ENCODE measurements around the gene PPIB. TPM values are rescaled to one million over a fixed set of nuclear protein-coding genes. Genes with fewer than 3 reads are reported as not detected.

Gene PPIB
- total RNA-seq, 4 donors from 2014 or later, result 110 to 227 (median 214) TPM

DNA sequence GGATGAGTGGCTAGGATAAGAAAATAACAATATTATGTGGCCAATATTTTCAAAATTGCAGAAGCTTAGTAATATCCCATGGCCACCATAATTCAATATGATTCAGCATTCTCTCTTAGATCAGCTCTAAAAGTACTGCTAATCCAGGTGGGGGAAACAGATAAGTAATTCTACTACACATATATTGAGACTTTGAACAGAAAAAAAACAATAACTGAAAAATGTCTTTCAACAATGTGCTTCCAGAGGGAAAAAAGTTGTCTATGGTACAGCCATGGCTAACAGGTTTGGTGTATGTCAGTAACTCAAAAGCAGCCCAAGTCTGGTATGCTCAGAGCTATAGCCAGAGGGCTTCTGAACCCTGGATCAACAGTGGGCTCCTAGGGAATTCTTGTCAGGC lies 42.4 kb upstream of the PPIB start:
- intact Hi-C loops (cut with DNase I), result loop anchor here (10.0 kb wide), 1 partner anchor 150 kb away; the partner anchor contains the start of gene CSNK1G1
- Histone ChIP-seq H3K36me3 (peaks cover 17 to 52% (median 35%) of the 10 kb centered on the region in 4 donors), H3K27me3 (no peaks in the 10 kb centered on the region), H3K4me1 (no peaks in the 10 kb centered on the region), H3K9me3 (no peaks in the 10 kb centered on the region), H3K4me3 (no peak overlapping the region), H3K27ac (replicated peaks in 1 of 4) (no peak overlapping the region)
- no peak for DNase-seq (ENCODE audit: extremely low spot score)
- no peak for TF ChIP-seq CTCF (IDR thresholded peaks at IDR 0.05)
- TF ChIP-seq EP300 (IDR thresholded peaks at IDR 0.05), result no peak
- no peak for TF ChIP-seq POLR2AphosphoS5 (IDR thresholded peaks at IDR 0.05)
- TF ChIP-seq POLR2A (IDR thresholded peaks at IDR 0.05; ENCODE audit: low read depth), result no peak

DNA sequence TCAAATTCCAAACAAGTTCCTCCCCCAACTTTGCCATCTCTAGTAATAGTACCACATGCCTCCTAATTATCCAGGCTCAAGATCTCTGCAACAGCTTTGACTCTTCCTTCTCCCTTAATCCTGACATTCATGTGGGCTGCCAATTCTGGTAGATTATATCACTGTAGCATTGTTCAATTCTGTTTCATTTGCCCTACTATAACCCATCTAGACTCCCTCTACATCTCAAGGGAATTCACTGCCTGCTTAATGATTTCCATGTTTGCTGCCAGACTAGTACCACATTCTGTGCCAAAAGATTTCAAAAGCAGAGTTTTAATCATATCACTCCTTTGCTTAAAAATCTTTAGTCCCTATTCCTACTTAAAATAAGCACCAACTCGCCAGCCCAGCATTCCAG lies 34.6 kb upstream of the PPIB start:
- TF ChIP-seq POLR2A (IDR thresholded peaks at IDR 0.05; ENCODE audit: low read depth), result no peak
- no peak for TF ChIP-seq EP300 (IDR thresholded peaks at IDR 0.05)
- TF ChIP-seq CTCF (IDR thresholded peaks at IDR 0.05), result no peak
- no peak for TF ChIP-seq POLR2AphosphoS5 (IDR thresholded peaks at IDR 0.05)
- no peaks in the 10 kb centered on the region for H3K27me3 ChIP-seq
- peaks cover 0 to 10% (median 0%) of the 10 kb centered on the region in 4 donors for H3K4me1 ChIP-seq
- WGBS, result 69% methylated on average over 1 of the region's 1 CpG
- intact Hi-C loops (cut with DNase I), result no loop called here
- H3K27ac ChIP-seq (replicated peaks in 1 of 4), result no peak overlapping the region
- DNase-seq (ENCODE audit: extremely low spot score), result no peak
- H3K9me3 ChIP-seq, result no peaks in the 10 kb centered on the region
- H3K36me3 ChIP-seq, result peaks cover 22 to 53% (median 26%) of the 10 kb centered on the region in 4 donors
- no peak overlapping the region for H3K4me3 ChIP-seq

DNA sequence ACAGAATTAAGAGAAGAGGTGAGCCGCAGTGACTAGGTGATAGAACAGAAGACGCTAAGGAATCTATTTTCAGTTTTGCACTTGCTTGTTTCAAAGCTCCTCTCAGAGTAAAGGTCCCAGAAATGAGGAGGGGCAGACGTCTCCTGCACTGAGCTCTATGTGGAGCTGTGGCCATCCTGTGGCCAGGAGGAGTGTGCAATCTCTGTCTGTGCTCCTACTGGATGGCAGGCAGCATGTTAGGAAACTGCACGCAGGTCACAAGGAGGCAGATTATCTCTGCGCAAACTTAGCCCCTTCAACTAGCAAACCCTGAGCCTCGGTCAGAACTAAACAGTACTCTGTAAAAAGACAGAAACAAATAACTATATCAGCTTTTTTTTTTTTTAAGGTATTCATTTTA lies 31.1 kb upstream of the PPIB start:
- TF ChIP-seq POLR2AphosphoS5 (IDR thresholded peaks at IDR 0.05) (no peak), CTCF (IDR thresholded peaks at IDR 0.05) (no peak), POLR2A (IDR thresholded peaks at IDR 0.05; ENCODE audit: low read depth) (no peak), EP300 (IDR thresholded peaks at IDR 0.05) (no peak)
- H3K4me3 ChIP-seq, result no peak overlapping the region
- H3K27ac ChIP-seq (replicated peaks in 1 of 4), result no peak overlapping the region
- no peaks in the 10 kb centered on the region for H3K27me3 ChIP-seq
- peaks cover 5 to 23% (median 9%) of the 10 kb centered on the region in 4 donors for H3K36me3 ChIP-seq
- peaks cover 0 to 10% (median 0%) of the 10 kb centered on the region in 4 donors for H3K4me1 ChIP-seq
- intact Hi-C loops (cut with DNase I), result no loop called here
- H3K9me3 ChIP-seq, result no peaks in the 10 kb centered on the region
- 88% methylated on average over 6 of the region's 6 CpGs for WGBS
- no peak for DNase-seq (ENCODE audit: extremely low spot score)

GRCh38 chr15:64191971-64192830 lies 29.4 kb upstream of the PPIB start:
- Histone ChIP-seq H3K9me3 (no peaks in the 10 kb centered on the region), H3K4me1 (peaks cover 0 to 2% (median 0%) of the 10 kb centered on the region in 4 donors), H3K27ac (replicated peaks in 1 of 4) (no peak overlapping the region), H3K4me3 (no peak overlapping the region), H3K36me3 (peaks cover 9 to 37% (median 12%) of the 10 kb centered on the region in 4 donors), H3K27me3 (no peaks in the 10 kb centered on the region)
- DNase-seq (ENCODE audit: extremely low spot score), result no peak
- TF ChIP-seq POLR2A (IDR thresholded peaks at IDR 0.05; ENCODE audit: low read depth), result no peak
- no peak for TF ChIP-seq POLR2AphosphoS5 (IDR thresholded peaks at IDR 0.05)
- no peak for TF ChIP-seq EP300 (IDR thresholded peaks at IDR 0.05)
- TF ChIP-seq CTCF (IDR thresholded peaks at IDR 0.05), result no peak
- 91% methylated on average over 5 of the region's 5 CpGs for WGBS
- intact Hi-C loops (cut with DNase I), result no loop called here

All from esophagus muscularis mucosa (tissue), 4 donors.